ENCODE results near the gene ZBTB24. TPM values are rescaled to one million over a fixed set of nuclear protein-coding genes. Genes with fewer than 3 reads are reported as not detected.

ZBTB24 gene
- total and polyA plus RNA-seq, 7 experiments from 2014 or later = 6.9 to 26.6 (median 12.4) TPM

DNA sequence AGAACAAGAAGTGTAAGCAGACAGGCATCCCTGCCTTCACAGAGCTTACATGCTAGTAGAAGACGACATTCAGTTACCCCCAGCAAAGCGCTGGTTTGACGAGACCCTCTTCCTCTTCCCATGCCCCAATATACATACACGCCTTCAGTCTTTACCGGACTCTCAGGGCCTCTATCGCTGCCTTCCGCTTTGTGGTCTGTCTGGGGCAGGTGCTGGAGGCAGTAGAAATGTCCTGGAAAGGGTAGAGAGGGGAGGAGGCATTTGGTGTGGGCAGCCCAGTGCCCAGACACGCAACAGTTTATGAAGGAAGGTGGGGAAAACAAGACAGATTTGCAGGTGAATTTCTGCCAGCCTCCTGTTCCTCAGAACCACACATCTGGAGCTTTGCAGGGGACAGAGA is 36.5 kb downstream of the ZBTB24 start:
- ATAC-seq = no peak
- ChIA-PET POLR2A (interaction anchor here (0.6 to 2.2 kb wide), 5 partner anchors 10 to 73 kb away, joined by 3 to 8 read pairs (median 4); partner anchors contain the start of genes CD164 and MICAL1), CTCF (no interaction called here)
- Histone ChIP-seq H3K27ac (ENCODE audit: low read depth, low read length) (no peak overlapping the region), H3K27me3 (ENCODE audit: control insufficient read depth in 2 of 2, insufficient read depth in 2 of 2, low read length in 2 of 2) (no peaks in the 10 kb centered on the region), H3K9me3 (ENCODE audit: control insufficient read depth in 2 of 3, low read length in 3 of 3) (no peaks in the 10 kb centered on the region), H3K4me1 (ENCODE audit: control insufficient read depth in 2 of 2, insufficient read depth in 2 of 2, low read length in 2 of 2) (peaks cover 23 to 24% of the 10 kb centered on the region in 2 donors), H3K4me3 (ENCODE audit: low read length) (no peak overlapping the region), H3K36me3 (ENCODE audit: control insufficient read depth in 2 of 3, insufficient read depth in 3 of 3, low read length in 3 of 3) (peaks cover 1 to 59% (median 4%) of the 10 kb centered on the region in 3 experiments)
- peaks cover 29 to 55% (median 48%) of the 10 kb centered on the region in 7 donors for H3K4me1 Mint-ChIP-seq
- no peak for DNase-seq
- H3K9me3 Mint-ChIP-seq = no peaks in the 10 kb centered on the region
- peak overlapping the region; percentile 21 to 87 (median 70) for H3K27ac Mint-ChIP-seq
- H3K4me3 Mint-ChIP-seq = no peak overlapping the region
- peaks cover 0 to 35% (median 0%) of the 10 kb centered on the region in 5 donors for H3K36me3 Mint-ChIP-seq
- intact Hi-C loops (cut with micrococcal nuclease) = loop anchor here in 1 of 2 donors (10.0 kb wide), 1 partner anchor 1428 kb away; the partner anchor contains the start of gene AMD1
- no peaks in the 10 kb centered on the region for H3K27me3 Mint-ChIP-seq

DNA sequence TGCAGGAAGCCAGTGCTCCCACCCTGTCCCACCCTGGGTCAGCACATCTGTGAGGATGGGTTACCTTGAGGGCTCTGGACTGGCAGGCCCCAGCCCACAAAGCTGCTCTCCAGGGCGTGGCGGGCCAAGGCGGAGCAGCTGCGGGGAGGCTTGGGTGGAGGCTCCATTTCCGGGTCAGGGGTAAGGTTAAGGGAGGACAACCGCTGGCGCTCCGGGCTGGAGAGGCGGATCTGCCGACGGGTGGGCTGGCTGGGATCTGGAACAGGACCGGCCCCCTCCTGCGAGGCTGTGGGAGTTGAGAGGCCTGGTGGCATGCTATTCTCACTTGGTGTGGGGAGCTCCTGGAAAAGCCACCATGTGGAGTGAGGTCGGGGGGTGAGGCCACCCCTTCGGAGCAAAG is 36.9 kb downstream of the ZBTB24 start:
- ChIA-PET CTCF (no interaction called here), POLR2A (interaction anchor here (0.6 to 2.2 kb wide), 5 partner anchors 10 to 73 kb away, joined by 3 to 8 read pairs (median 4); partner anchors contain the start of genes CD164 and MICAL1)
- DNase-seq (no peak), ATAC-seq (no peak)
- Histone ChIP-seq H3K4me1 (ENCODE audit: control insufficient read depth in 2 of 2, insufficient read depth in 2 of 2, low read length in 2 of 2) (peaks cover 25 to 28% of the 10 kb centered on the region in 2 donors), H3K4me3 (ENCODE audit: low read length) (no peak overlapping the region), H3K27ac (ENCODE audit: low read depth, low read length) (no peak overlapping the region), H3K9me3 (ENCODE audit: control insufficient read depth in 2 of 3, low read length in 3 of 3) (no peaks in the 10 kb centered on the region), H3K36me3 (ENCODE audit: control insufficient read depth in 2 of 3, insufficient read depth in 3 of 3, low read length in 3 of 3) (peaks cover 0 to 56% (median 4%) of the 10 kb centered on the region in 3 experiments), H3K27me3 (ENCODE audit: control insufficient read depth in 2 of 2, insufficient read depth in 2 of 2, low read length in 2 of 2) (no peaks in the 10 kb centered on the region)
- peaks cover 0 to 36% (median 0%) of the 10 kb centered on the region in 5 donors for H3K36me3 Mint-ChIP-seq
- H3K9me3 Mint-ChIP-seq = peaks cover 0 to under 1% (median 0%) of the 10 kb centered on the region in 11 donors
- H3K27me3 Mint-ChIP-seq = no peaks in the 10 kb centered on the region
- intact Hi-C loops (cut with micrococcal nuclease) = loop anchor here in 1 of 2 donors (10.0 kb wide), 1 partner anchor 1429 kb away; the partner anchor contains the start of gene AMD1
- peak overlapping the region in 6 of 9 donors; percentile 21 to 87 (median 76) for H3K27ac Mint-ChIP-seq
- H3K4me3 Mint-ChIP-seq = no peak overlapping the region
- peaks cover 33 to 60% (median 49%) of the 10 kb centered on the region in 7 donors for H3K4me1 Mint-ChIP-seq

DNA sequence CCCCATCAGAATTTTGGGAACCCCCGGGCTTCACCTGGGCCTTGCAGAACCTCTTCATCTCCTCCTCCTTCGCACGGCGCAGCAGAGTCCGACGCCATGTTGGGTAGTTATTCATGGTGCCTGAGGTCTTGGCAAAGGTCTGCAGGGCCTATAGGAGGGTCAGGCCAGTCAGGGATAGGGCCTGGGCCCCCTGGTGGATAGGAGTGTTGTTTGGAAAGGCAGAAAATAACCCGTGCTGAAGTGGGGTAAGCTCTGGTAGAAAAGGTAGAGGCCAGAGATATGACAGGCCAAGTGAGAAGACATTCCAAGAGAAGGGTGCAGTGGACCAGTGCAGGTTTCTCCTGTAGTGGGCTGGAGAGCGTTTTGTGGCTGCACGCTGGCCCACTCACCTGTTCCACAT is 37.6 kb downstream of the ZBTB24 start:
- CTCF ChIA-PET = interaction anchor here (0.8 kb wide), 1 partner anchor 10 kb away, joined by 3 read pairs; the partner anchor contains the start of gene MICAL1
- Histone ChIP-seq H3K9me3 (ENCODE audit: control insufficient read depth in 2 of 3, low read length in 3 of 3) (no peaks in the 10 kb centered on the region), H3K36me3 (ENCODE audit: control insufficient read depth in 2 of 3, insufficient read depth in 3 of 3, low read length in 3 of 3) (peaks cover 0 to 57% (median 4%) of the 10 kb centered on the region in 3 experiments), H3K27me3 (ENCODE audit: control insufficient read depth in 2 of 2, insufficient read depth in 2 of 2, low read length in 2 of 2) (no peaks in the 10 kb centered on the region), H3K4me1 (ENCODE audit: control insufficient read depth in 2 of 2, insufficient read depth in 2 of 2, low read length in 2 of 2) (peaks cover 22 to 24% of the 10 kb centered on the region in 2 donors), H3K4me3 (ENCODE audit: low read length) (no peak overlapping the region), H3K27ac (ENCODE audit: low read depth, low read length) (no peak overlapping the region)
- peaks cover 31 to 55% (median 43%) of the 10 kb centered on the region in 7 donors for H3K4me1 Mint-ChIP-seq
- DNase-seq (no peak), ATAC-seq (no peak)
- H3K36me3 Mint-ChIP-seq = peaks cover 0 to 32% (median 0%) of the 10 kb centered on the region in 5 donors
- peaks cover 0 to 2% (median 0%) of the 10 kb centered on the region in 11 donors for H3K9me3 Mint-ChIP-seq
- POLR2A ChIA-PET = interaction anchor here (1.4 to 1.8 kb wide), 2 partner anchors 11 to 62 kb away, joined by 5 to 8 read pairs; partner anchors contain the start of gene MICAL1
- peak overlapping the region in 5 of 9 donors; percentile 43 to 81 (median 65) for H3K27ac Mint-ChIP-seq
- H3K27me3 Mint-ChIP-seq = no peaks in the 10 kb centered on the region
- intact Hi-C loops (cut with micrococcal nuclease) = loop anchor here in 1 of 2 donors (10.0 kb wide), 1 partner anchor 1429 kb away; the partner anchor contains the start of gene AMD1
- H3K4me3 Mint-ChIP-seq = no peak overlapping the region

DNA sequence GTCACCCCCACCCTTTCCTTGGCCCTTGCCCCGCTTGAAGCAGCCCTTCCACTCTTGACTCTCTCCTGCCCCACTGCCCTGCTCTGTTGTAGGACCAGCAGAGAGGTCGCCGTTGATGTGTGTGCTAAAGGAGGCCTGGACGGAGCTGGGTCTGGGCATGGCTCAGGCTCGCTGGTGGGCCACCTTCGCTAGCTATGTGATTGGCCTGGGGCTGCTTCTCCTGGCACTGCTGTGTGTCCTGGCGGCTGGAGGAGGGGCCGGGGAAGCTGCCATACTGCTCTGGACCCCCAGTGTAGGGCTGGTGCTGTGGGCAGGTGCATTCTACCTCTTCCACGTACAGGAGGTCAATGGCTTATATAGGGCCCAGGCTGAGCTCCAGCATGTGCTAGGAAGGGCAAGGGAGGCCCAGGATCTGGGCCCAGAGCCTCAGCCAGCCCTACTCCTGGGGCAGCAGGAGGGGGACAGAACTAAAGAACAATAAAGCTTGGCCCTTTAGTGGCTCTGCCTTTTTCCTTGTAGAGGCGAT is 39.5 kb downstream of the ZBTB24 start:
- DNase-seq = no peak
- intact Hi-C loops (cut with micrococcal nuclease) = loop anchor here in 1 of 2 donors (5.0 to 10.0 kb wide), 2 partner anchors 256 to 1431 kb away; partner anchors contain the start of gene AMD1
- Mint-ChIP-seq H3K27me3 (peaks cover 0 to 2% (median 0%) of the 10 kb centered on the region in 5 donors), H3K36me3 (peaks cover 0 to 25% (median 0%) of the 10 kb centered on the region in 5 donors), H3K4me1 (peaks cover 20 to 45% (median 31%) of the 10 kb centered on the region in 7 donors), H3K4me3 (peak overlapping the region in 3 of 10 donors; percentile 13 to 44 (median 34)), H3K9me3 (peaks cover 0 to 2% (median 0%) of the 10 kb centered on the region in 11 donors), H3K27ac (peak overlapping the region in 7 of 9 donors; percentile 32 to 93 (median 65))
- no peak for ATAC-seq
- H3K4me3 ChIP-seq (ENCODE audit: low read length) = no peak overlapping the region
- H3K9me3 ChIP-seq (ENCODE audit: control insufficient read depth in 2 of 3, low read length in 3 of 3) = no peaks in the 10 kb centered on the region
- H3K4me1 ChIP-seq (ENCODE audit: control insufficient read depth in 2 of 2, insufficient read depth in 2 of 2, low read length in 2 of 2) = peaks cover 11% of the 10 kb centered on the region in 2 donors
- H3K36me3 ChIP-seq (ENCODE audit: control insufficient read depth in 2 of 3, insufficient read depth in 3 of 3, low read length in 3 of 3) = peaks cover 0 to 54% (median 4%) of the 10 kb centered on the region in 3 experiments
- ChIA-PET CTCF (interaction anchor here (0.7 to 4.1 kb wide), 4 partner anchors 12 to 60 kb away, joined by 3 to 18 read pairs (median 3); partner anchors contain the start of genes CD164 and MICAL1), POLR2A (interaction anchor here (1.2 to 4.5 kb wide), 4 partner anchors 10 to 60 kb away, joined by 5 to 49 read pairs (median 48); partner anchors contain the start of genes CD164 and MICAL1)
- H3K27me3 ChIP-seq (ENCODE audit: control insufficient read depth in 2 of 2, insufficient read depth in 2 of 2, low read length in 2 of 2) = no peaks in the 10 kb centered on the region
- no peak overlapping the region for H3K27ac ChIP-seq (ENCODE audit: low read depth, low read length)

DNA sequence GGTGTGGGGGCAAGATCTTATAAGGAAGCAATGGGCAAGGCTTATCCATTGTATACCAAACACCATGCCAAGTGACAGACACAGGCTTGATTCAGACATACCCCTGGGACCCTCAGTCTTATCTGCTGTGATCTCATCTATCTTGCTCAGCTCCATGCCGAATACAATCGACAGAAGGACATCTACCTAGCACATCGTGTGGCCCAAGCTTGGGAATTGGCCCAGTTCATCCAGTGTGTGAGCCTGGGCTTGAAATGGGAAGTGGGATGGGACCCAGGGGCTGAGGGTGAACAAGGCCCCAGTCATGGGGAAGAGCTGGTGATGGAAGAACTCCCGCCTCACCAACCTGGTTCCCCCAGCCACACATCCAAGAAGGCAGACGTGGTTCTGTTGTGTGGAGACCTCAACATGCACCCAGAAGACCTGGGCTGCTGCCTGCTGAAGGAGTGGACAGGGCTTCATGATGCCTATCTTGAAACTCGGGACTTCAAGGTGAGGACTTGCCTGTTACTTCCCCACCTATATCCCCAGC is 40.6 kb downstream of the ZBTB24 start:
- no peak for DNase-seq
- CTCF ChIA-PET = interaction anchor here (0.6 to 4.1 kb wide), 7 partner anchors 13 to 262 kb away, joined by 3 to 18 read pairs (median 4); partner anchors contain the start of genes CD164 and MICAL1
- peaks cover 0 to 46% (median 4%) of the 10 kb centered on the region in 3 experiments for H3K36me3 ChIP-seq (ENCODE audit: control insufficient read depth in 2 of 3, insufficient read depth in 3 of 3, low read length in 3 of 3)
- Mint-ChIP-seq H3K9me3 (peaks cover 0 to 2% (median 0%) of the 10 kb centered on the region in 11 donors), H3K27ac (peak overlapping the region; percentile 13 to 97 (median 92)), H3K36me3 (peaks cover 0 to 24% (median 0%) of the 10 kb centered on the region in 5 donors), H3K4me3 (peak overlapping the region; percentile 57 to 95 (median 93)), H3K27me3 (peaks cover 0 to 2% (median 0%) of the 10 kb centered on the region in 5 donors), H3K4me1 (peaks cover 14 to 37% (median 24%) of the 10 kb centered on the region in 7 donors)
- H3K27ac ChIP-seq (ENCODE audit: low read depth, low read length) = no peak overlapping the region
- intact Hi-C loops (cut with micrococcal nuclease) = loop anchor here in 1 of 2 donors (5.0 to 10.0 kb wide), 2 partner anchors 255 to 1432 kb away; partner anchors contain the start of gene AMD1
- H3K9me3 ChIP-seq (ENCODE audit: control insufficient read depth in 2 of 3, low read length in 3 of 3) = no peaks in the 10 kb centered on the region
- H3K27me3 ChIP-seq (ENCODE audit: control insufficient read depth in 2 of 2, insufficient read depth in 2 of 2, low read length in 2 of 2) = no peaks in the 10 kb centered on the region
- peaks cover 11% of the 10 kb centered on the region in 2 donors for H3K4me1 ChIP-seq (ENCODE audit: control insufficient read depth in 2 of 2, insufficient read depth in 2 of 2, low read length in 2 of 2)
- no peak for ATAC-seq
- POLR2A ChIA-PET = interaction anchor here (0.6 to 4.5 kb wide), 9 partner anchors 8 to 66 kb away, joined by 3 to 49 read pairs (median 13); partner anchors contain the start of genes CD164, MICAL1 and ZBTB24
- H3K4me3 ChIP-seq (ENCODE audit: low read length) = no peak overlapping the region

Measured in naive thymus-derived CD4-positive, alpha-beta T cell (primary cell).